ENCODE data around the gene FBXO10.

- no peak for TF ChIP-seq CTCF (conservative IDR thresholded peaks at IDR 0.05; ENCODE audit: low read length)
- no peak for TF ChIP-seq EZH2phosphoT487 (IDR thresholded peaks at IDR 0.05; ENCODE audit: borderline replicate concordance)
Measured at GRCh38 chr9:37575001-37575400, 1.2 kb downstream of the FBXO10 start.
